Hematopoietic multipotent progenitor cell treated with erythropoietin and hydrocortisone succinate and interleukin-3 and kit ligand, for 8 days (in vitro differentiated cells): ENCODE data around the gene CFAP57.
"Not testable (repeated sequence)": the region's sequence is repeated elsewhere in the genome, so short reads cannot be mapped to it uniquely, and the experiment has no call there.

Experiments used
- DNase-seq: peaks from one replicate; pipeline ENCODE4 v3.0.0-alpha.2; 2015

CFAP57 gene

DNA sequence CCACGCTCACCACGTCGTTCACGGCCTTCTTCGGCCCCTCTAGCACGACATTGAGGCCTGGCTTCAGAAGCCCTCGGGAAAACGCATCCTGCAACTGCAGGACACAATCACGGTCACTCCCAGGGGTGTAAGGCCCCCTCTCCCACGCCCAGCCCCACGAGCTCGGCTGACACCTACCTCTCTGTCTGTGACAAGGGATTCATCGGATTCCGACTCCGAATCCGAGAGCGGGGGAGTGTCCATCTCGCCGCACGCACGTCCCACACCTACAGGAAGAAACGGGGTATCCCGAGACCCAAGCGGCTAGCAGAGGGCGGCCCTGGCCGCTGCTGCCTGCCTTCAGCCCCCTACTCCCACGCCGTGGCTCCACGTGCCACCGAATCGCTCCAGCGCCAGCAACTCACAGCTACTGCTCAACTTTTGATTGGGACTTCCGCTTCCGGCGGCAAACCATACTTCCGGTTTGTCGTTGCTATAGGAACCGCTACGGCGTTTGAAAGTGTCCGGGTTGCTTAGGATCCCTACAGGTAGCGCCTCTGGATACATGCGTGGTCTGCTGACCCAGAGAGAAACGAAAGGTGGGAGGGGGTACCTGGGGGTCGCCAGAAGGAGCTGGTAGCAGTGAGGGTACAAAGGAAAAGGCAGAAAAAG is at the start of gene CFAP57, which contains the start of gene EBNA1BP2:
Gene CFAP57 (plus strand): TSS at position 455 of the 651 bp plus-strand sequence. CDS start 424 bp downstream, outside the sequence.
Gene EBNA1BP2 (minus strand): TSS at position 415 of the 651 bp plus-strand sequence. CDS start 172 bp downstream, at position 243.
- DNase-seq = peak; percentile 97

DNA sequence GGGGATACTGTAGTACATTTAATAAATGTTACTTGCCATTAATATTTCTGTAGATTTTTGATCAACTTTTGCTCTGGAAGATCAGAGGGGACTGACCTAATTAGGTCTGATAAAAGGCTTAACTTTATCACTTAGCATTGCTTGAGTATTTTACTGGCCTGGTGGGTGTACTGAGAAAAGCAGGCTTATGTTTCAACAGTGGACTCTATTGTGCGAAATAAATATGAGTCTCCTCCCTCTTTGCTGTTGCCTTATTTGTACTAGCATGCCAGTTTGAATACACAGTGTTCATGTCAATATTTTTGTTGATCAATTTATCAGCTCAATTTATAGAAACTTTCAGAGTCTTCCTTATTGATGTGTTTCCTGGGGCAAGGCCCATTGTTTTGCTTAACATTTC is 49.1 kb upstream of the CFAP57 start:
- DNase-seq = no peak

DNA sequence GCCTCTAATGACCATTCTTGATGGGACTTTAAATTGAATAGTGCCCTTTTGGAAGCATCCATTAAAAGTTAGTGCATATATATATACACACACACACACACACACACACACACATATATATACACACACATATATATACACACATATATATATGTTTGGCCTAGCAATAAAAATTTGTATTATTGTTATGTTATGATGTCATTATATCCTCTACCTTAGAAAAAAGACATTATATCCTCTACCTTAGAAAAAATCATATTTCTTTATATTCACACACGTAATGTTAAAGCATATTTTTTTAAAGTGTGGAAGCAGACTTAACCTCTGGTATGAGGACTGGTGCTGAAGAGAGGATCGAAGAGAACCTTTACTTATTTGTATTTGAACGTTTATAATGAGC is 43.3 kb upstream of the CFAP57 start:
- no peak for DNase-seq

DNA sequence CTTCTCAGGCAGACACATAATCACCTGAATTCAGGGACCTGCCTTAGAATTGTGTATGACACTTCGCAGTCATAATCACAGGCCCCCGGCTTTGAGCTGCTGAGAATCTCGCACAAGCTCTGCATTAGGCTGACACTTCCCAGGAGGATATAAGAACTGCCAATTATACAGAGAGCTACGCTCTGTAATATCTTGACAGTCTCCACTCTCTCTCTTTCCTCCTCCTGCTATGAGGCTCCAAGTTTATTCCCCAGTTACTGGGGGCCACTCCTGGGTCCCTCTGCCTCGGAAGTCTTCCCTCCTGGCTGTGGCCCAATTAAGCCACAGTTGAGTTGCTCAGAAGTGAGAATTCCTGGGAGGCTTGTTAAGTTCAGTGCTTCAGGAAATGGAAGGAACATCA is 42.7 kb upstream of the CFAP57 start:
- DNase-seq = no peak

DNA sequence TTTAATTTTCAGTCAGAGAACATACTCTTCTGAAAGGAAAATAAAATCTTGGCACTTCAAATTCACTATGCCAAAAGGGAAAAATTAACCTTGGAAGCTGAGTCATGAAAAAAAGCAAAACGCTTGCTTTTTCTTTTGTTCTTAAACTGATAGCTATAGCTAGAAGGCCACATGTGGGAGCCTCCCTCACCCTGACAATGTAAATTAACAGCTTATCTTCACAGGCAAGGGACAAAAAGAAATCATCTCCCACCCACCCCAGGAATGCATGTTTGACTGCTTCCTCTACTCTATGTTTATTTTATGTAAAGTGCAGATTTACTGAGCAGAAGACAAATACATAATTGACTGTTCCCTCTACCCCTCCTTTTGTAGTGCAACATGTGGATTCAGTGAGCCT is 38.1 kb upstream of the CFAP57 start:
- DNase-seq = no peak

DNA sequence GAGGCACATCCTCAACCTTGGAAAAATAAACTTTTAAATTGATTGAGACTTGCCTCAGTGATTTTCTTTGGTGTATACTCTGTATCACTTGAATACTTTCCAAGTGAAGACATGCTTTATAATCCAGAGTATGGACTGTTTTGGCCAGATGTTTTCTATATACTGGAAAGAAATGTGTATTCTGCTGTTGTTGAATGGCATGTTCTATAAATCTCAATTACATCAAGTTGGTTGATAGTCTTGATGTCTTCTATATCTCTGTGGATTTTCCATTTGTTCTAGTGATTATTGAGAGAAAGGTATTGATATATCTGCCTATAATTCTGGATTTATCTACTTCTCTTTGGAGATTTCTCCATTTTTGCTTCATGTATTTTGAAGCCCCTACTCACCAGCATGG is 37.5 kb upstream of the CFAP57 start:
- no peak for DNase-seq

DNA sequence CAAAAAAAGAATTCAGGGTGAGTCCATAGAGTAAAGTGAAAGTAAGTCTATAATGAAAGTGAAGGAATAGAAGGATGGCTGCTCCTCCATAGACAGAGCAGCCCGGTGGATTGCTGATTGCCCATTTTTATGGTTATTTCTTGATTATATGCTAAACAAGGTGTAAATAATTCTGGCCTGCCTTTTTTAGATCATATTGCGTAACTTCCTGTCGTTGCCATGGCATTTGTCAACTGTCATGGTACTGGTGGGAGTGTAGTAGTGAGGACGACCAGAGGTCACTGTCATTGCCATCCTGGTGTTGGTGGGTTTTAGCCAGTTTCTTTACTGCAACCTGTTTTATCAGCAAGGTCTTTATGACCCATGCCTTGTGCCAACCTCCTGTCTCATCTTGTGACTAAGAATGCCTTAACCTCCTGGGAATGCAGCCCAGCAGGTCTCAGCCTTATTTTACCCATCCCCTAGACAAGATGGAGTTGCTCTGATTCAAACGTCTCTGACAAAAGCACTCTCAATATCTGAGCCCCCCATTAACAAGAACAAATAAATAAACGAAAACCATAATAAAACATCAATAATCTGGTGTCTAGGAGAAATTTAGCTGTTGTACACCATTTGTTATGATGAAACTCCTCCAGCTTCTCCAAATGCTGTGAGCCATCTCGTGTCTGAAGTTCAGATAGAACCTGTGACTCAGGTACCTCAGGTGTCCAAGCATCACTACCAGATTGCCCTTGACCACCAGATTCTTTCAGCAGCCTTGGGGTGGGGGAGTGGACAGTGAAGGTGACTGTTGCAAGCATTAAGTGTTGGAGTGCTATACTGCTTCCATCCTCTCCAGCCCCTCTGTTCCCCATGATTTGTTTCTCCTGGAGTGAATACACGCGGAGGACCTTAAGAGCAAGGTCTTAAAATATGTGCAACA is 36.0 kb upstream of the CFAP57 start:
- DNase-seq = no peak

DNA sequence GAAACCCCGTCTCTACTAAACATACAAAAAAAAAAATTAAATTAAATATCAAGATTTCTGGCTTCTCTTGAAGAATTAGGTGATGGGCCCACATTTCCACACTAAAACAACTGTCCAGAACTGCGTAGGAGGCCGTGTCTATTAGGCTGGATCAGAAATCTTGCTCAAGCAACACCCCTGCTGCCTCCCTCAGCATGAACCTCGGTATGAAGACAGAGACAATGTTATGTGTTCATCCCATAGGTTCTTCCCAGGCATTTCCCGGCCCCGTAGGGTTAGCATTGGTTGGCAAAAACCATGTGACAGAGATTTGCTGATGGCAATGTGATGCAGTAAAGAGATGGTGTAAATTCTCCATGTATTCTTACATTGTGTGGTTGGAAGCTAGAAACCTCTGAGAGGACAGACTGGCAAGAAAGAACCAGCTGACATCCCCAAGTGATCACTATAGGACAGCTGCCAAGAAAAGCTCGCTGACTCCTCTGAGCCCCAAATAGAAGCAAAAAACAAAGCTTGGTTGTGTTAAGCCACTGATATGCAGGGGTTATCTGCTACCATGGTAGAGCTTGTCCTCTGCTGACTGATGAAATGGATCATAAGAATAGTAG is 34.6 kb upstream of the CFAP57 start:
- no peak for DNase-seq

DNA sequence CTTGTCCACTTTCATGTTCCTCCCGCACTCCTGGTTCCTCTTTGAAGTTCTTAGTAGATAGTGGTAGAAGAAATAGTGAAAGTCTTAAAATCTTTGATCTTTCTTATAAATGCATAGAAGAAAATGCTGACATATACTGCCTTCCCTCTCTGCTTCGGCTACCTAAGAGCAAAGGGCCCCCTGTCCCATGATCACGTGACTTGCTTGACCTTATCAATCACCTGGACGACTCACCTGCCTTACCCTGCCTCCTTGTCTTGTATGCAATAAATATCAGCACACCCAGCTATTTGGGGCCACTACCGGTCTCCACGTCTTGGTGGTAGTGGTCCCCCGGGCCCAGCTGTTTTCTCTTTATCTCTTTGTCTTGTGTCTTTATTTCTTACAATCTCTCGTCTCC is 32.8 kb upstream of the CFAP57 start:
- DNase-seq = not testable (repeated sequence)

DNA sequence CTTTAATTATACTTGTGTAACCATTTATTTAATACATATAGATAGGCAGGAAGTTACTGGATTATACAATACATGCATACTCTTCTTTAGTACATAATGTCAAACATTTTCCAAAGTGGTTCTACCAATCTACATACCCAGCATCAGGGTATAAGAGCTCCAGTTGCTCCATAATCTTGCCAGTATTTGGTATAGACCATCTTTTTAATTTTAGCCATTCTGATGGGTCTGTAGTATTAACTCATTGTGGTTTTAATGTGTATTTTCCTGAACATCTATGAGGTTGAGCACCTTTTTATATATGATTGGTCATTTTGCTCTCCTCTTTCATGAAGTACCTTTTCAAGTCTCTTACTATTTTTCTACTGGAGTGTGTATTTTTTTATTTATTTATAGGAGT is 32.1 kb upstream of the CFAP57 start:
- no peak for DNase-seq

DNA sequence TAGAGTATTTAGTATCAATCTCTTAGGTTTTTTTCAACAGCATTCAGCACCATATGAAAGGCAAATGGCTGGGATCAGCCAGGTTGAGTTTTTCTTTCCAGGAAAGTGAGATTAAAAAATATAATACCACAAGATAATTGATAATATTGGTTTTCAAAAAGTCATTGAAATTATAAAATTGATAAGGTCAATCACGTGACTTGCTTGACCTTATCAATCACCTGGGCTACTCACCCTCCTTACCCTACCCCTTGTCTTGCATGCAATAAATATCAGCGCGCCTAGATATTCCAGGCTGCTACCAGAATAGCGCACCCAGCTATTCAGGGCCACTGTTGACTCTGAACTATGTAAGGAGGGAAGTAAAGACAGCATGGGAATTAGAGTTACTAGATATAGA is 31.5 kb upstream of the CFAP57 start:
- DNase-seq = no peak

DNA sequence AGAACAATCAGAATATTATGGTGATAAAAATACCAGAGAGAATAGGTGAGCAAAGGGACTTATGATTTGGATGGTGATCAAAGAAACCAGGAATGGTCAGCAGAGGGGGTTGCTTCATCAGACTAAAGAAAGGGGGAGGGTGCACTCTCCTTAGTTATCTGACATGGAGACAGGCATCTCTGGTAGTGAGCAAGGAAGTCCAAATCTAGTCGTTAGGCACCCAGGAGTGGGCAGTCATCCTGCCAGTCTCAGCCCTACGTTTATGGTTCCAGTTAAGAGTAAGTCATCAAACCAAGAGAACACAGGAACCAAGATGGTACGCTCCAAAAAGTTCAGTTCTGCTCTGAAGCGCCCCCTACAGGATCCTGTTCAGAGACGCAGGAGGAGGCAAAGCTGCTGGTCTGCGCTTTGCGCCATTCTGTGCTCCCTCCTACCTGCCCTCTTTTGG is 28.7 kb upstream of the CFAP57 start:
- peak; percentile 48 for DNase-seq

DNA sequence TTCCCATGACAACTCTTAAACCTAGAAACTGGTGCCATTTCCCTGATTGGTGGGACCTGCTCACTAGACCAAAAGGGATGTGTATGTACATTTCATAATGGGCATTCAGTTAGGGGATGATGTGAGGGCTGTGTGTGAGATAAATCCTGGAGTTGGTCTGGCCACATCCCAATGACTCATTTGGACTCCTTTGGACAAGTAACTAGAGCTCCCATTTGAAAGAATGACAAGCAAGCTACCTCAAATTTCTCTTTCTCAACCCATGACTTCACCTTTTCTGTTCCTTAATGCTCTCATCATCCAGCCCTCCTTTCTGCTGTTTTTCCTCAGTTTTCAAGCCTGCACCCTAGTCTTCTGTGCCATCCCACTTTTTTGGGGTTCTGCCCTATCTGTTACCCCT is 27.9 kb upstream of the CFAP57 start:
- DNase-seq = no peak

DNA sequence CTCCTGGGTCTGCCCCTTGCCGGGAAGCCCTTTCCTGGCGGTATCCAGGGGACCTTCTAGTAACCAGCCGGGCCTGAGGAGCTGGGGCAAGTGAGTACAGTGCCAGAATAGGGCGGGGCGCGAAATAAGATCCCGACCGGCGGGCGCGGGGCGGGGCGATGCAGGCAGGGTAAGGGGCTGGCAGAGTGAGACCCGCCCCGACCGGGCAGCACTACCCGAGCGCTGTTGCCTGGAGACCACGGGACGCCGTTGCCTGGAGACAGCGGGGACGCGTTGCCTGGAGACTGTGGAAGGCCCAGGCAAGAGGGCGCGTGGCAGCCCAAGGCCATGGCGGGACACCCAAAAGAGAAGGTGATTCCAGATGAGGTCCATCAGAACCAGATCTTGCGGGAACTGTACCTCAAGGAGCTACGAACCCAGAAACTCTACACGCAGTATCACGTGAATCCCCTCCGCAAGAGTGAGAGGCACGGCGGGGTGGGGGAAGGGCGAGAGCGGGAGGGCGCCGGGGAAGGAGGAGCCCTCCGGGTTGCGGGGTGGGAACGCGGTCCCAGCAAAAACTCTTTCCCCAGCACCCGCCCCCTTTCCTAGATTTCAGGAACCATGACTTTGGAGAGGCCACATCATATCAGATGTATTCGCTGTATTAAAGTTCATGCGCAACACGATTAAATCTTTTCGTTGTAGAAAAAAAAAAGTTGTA is 24.4 kb upstream of the CFAP57 start:
- peak; percentile 58 for DNase-seq

DNA sequence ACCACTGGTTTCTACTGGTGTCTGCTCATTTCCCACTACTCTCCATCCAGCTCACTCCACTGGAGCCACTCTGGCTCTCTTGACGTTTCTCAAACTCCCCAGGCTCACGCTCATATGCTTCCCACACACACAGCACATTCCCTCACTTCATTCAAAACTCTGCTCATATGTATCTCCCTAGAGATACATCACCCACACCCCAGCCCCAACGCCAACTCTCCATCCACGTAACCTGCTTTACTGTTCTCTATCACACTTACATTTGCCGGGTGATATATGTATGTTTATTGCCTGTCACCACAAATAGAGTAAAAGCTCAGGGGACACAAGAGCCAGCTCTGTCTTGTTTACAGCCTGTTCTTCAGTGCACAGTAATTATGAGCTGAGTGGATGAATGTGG is 22.2 kb upstream of the CFAP57 start:
- no peak for DNase-seq

DNA sequence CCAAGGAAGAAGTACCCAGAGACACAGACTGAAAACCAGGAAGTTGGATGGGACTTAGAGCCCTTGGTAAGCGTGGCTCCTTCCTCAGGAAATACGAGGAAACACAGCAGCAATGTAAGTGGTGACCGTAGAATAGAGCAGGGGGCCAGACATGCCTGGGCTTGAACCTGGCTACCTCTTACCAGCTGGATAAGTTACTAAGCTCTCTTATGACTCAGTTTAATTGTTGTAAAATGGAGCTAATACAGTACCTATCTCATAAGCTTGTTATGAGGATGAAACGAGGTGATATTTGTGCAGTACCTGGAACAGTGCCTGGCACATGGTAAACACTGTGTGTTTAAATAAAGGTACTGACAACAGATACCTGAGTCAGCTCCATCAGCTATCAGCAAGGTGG is 19.3 kb upstream of the CFAP57 start:
- DNase-seq = no peak

DNA sequence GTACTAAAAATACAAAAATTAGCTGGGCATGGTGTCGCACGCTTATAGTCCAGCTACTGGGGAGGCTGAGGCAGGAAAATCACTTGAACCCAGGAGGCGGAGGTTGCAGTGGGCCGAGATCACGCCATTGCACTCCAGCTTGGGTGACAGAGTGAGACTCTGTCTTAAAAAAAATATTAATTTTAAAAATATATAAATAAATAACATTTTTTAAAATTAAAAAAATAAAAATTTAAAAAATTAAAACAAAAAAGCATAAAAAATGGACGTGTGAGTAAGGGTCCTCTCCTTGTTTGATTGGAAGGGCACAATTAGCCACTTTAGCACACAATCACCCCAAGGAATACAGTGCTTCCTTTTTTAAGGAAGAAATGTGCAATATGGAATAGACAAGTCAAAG is 18.7 kb upstream of the CFAP57 start:
- DNase-seq = no peak

DNA sequence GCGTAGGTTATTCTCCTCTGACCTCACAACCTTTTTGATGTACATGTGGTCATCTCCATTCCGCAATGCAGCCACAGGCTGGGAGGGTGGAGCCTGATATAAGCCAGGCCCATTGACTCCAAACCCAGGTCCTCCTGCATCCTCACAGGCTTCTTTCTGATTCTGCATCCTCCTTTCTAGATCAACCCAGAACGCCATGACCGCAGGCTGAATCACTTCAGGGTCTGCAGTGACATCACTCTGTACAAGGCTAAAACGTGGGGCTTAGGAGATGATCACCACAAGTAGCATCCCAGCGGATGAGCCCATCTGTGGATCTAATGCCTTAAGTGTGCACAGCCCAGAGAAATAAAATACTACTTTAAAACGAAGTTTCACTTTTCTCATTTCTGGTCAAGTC is 16.1 kb upstream of the CFAP57 start:
- DNase-seq = no peak

DNA sequence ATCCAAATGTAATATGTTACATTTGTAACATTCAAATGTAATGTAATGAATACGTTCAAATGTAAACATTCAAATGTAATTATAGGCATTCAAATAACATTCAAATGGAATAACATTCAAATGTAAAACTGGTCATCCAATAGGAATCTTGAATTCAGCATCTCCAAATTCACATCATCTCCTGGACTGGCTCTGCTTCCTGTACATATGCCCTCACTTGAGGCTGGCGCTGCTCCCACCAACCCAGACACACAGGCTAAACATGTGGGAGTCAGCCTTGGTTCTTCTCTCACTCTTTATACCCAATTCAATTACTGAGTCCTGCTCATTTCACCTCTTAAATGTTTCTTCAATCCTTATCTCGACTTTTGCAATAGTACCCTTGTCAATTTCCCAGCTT is 7.0 kb upstream of the CFAP57 start:
- no peak for DNase-seq

DNA sequence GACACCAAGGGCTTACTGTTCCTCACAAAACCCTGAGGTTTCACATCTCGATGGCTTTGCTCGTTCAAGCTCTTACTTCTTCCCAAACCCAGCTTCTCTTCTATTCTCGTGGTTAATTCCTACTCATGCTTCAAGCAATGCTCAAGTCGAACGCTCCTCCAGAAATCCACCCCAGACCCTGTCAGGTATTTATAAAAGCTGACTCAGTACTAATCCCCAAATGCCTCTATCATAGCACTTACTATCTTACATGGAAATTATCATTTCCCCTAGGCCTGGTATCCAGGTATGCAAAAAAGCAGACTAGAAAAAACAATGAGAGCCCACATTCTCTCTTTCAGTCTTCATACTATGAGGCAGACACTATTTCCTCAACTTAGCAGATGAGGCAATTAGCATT is 6.4 kb upstream of the CFAP57 start:
- DNase-seq = no peak

DNA sequence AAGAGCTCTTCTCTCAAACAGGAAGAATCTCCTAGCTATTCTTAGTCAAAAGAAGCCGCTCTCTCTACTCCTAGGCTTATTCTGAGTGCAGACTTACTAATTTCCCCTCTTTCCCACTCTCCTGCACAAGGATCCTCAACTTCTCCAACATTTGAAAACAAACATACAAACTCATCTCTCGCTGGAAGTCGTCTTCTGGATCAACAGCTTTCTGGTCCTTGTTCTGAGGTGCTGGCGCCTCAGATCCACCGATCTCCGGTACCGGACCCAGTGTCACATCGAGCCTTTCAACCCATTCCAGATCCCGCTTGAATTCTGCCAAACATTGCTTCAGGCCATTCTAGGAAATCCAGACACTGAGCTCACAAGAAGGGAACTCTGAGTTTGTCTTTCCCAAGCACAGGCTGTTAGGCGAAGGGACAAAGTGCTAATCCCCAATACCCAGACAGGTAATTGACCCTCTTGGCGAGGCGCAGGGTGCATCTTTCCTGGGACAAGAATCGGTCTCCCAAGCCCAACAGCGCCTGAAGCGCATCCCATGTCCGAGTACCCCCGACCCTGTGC is 736 bp upstream of the CFAP57 start:
- peak; percentile 10 for DNase-seq

DNA sequence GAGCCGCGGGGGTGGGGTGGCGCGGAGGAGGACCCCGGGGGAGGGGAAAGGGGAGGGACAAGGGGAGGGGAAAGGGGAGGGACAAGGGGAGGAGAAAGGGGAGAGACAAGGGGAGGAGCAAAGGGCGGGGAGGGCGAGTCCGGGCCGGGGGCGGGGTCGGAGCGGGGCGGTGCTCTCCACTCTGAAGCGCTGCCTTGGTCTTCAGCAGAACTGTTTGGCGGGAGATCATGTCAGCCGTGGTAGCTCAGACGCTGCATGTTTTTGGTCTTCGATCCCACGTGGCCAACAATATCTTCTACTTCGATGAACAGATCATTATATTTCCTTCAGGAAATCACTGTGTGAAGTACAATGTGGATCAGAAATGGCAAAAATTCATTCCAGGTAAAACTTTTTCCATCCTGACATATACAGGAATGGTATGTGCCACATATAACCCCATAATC is 420 bp downstream of the CFAP57 start:
- DNase-seq = peak; percentile 87

DNA sequence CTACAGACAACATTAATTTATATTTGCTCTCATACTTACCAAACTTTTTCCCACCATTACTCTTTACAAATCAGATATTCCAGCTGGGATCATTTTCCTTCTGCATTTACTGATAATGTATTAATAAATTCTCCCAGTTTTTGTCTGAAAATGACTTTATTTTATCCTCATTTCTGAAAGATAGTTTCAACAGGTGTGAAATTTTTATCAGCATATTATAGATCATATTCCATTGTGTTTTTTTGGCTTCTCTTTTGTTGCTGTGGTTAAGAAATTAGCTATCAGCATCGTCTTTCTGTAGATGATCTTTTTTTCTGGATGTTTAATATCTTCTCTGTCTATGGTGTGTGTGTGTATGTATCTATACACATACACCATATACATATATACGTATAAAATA is 2.7 kb downstream of the CFAP57 start:
- DNase-seq = no peak
